Fibroblast of lung (primary cell): Measurements from ENCODE around the gene PRODH.

ENCODE experiments used
- EZH2 ChIP-seq: IDR thresholded peaks from 2 replicates; pipeline ENCODE4 v1.5.1; 2012; ENCODE audit warnings: low read length, control low read depth, mild to moderate bottlenecking; ENCODE audit errors: missing control alignments
- TF ChIP-seq, protein P1 (sequence below), 2 donors: IDR thresholded peaks in 1 of 2; conservative IDR thresholded peaks in 1 of 2; 1 replicate in 1 of 2; 2 replicates in 1 of 2; pipeline ENCODE4 v1.5.1; 2011 to 2012; ENCODE audit warnings: low read length in 2 of 2, control low read depth in 1 of 2, inconsistent platforms in 1 of 2, low read depth in 1 of 2, mild to moderate bottlenecking in 1 of 2

DNA sequence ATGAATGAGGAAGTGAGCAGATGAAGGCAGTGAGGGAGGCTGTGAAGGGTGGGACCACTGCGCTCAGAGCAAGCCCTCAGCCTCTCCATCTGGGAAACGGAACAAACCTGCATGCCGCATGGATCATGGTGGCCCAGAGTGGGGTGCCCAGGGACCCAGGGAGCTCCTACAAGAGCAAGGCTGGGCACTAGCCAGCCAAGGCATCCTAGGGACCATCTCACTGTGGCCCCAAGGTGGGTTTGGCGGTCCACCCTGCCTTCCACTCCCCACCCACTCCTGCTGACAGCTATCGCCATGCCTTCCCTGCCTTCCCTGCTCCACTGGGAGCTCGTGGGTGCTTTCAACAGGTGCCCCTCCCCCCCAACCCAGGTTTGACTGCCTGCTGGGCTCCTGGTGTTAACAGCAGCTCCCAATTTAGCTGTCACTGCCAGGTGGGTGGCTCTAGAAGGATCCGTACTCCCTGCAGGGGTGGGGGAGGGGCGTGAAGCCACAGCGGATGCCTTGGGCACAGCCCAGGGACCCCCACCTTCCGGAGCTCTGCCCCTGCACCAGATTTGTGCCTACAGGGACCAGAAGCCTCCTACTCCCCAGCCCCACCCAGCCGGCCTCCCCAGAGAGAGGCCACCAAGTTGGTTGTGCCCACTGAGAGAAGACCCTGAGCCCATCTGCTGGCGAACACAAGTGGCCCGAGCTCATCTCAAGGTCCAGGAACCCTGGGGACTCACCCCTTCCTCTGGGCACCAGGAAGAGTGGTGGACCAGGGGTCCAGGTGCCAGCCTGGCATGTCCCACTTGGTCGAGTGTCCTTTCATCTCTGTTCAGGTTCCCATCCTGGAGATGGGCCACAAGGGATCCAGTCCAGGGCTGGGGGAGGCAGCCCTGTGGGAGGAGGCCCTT, 29.7 kb upstream of the PRODH start:
- TF ChIP-seq, protein P1, sequence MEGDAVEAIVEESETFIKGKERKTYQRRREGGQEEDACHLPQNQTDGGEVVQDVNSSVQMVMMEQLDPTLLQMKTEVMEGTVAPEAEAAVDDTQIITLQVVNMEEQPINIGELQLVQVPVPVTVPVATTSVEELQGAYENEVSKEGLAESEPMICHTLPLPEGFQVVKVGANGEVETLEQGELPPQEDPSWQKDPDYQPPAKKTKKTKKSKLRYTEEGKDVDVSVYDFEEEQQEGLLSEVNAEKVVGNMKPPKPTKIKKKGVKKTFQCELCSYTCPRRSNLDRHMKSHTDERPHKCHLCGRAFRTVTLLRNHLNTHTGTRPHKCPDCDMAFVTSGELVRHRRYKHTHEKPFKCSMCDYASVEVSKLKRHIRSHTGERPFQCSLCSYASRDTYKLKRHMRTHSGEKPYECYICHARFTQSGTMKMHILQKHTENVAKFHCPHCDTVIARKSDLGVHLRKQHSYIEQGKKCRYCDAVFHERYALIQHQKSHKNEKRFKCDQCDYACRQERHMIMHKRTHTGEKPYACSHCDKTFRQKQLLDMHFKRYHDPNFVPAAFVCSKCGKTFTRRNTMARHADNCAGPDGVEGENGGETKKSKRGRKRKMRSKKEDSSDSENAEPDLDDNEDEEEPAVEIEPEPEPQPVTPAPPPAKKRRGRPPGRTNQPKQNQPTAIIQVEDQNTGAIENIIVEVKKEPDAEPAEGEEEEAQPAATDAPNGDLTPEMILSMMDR (conservative IDR thresholded peaks at IDR 0.05 in 1 of 2, IDR thresholded peaks at IDR 0.05 in 1 of 2; ENCODE audit: low read depth in 1 of 2, low read length in 2 of 2) = no peak
- TF ChIP-seq EZH2 = no peak
